Skeletal muscle satellite cell (primary cell): Measurements from ENCODE around the gene CCDC74B.
"Not testable (repeated sequence)": the region's sequence is repeated elsewhere in the genome, so short reads cannot be mapped to it uniquely, and the experiment has no call there.

Experiments used
- H3K27me3 ChIP-seq: 2 replicates; pipeline ENCODE4 v1.7.0; 2013; ENCODE audit warnings: low read length; ENCODE audit not compliant: control insufficient read depth, insufficient read depth
- H3K36me3 ChIP-seq: 2 replicates; pipeline ENCODE4 v1.7.0; 2013; ENCODE audit warnings: mild to moderate bottlenecking, control low read depth, low read length; ENCODE audit not compliant: insufficient read depth
- H3K4me1 ChIP-seq: 2 replicates; pipeline ENCODE4 v1.7.0; 2013; ENCODE audit warnings: low read length; ENCODE audit not compliant: control insufficient read depth, insufficient read depth
- H3K4me2 ChIP-seq: 2 replicates; pipeline ENCODE4 v1.7.0; 2013; ENCODE audit warnings: mild to moderate bottlenecking, low read length
- H3K4me3 ChIP-seq: 2 replicates; pipeline ENCODE4 v1.7.0; 2013; ENCODE audit warnings: low read length
- H3K9ac ChIP-seq: 2 replicates; pipeline ENCODE4 v1.7.0; 2013; ENCODE audit warnings: mild to moderate bottlenecking, low read depth, low read length, moderate library complexity
- H3K9me3 ChIP-seq: replicated peaks from 2 replicates; pipeline ENCODE4 v1.7.0; 2013; ENCODE audit warnings: mild to moderate bottlenecking, control low read depth, low read length

CCDC74B gene

DNA sequence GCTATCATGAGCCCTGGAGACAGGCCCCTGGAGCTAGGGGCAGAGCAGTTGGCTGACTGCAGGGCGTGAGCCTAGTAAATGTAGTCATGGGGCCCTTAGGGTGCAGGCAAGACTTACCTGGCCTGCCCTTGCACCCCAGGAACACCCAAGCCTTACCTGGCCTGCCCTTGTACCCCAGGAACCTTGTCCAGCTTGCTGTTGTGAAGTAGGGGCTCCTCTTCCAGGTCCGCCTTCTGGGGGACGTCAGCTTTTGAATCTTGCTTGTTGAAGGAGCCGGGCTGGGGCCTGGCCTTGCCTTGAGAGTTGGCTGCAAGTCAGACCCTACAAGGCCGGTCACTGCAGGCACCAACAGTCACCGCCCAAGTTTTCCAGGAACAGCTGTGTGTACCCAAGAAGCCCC lies 3.9 kb downstream of the CCDC74B start:
- H3K4me2 ChIP-seq, H3K9me3 ChIP-seq, H3K9ac ChIP-seq, H3K4me1 ChIP-seq, H3K36me3 ChIP-seq, H3K27me3 ChIP-seq, H3K4me3 ChIP-seq: not testable (repeated sequence)

DNA sequence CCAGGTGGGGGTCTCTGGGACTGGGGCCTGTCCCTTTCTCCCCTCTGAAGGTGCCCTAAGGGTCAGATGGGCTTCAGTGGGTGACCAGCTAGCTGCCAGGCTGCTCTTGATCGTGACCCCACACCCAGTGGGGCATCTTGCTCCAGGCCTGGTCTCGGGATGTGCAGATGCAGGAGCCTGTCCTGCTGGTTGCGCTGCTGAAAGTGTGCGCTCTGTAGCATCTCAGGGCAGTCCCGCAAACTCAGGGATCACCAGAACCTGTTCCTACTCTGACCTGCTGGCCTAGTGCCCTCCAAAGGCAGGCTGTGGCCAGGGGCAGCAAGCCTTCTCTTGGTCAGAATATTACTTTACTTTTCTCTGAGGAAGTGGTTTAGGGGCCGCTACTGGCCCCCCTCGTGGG lies 4.4 kb downstream of the CCDC74B start:
- not testable (repeated sequence) for H3K4me2 ChIP-seq, H3K27me3 ChIP-seq, H3K36me3 ChIP-seq, H3K4me3 ChIP-seq, H3K4me1 ChIP-seq, H3K9ac ChIP-seq, H3K9me3 ChIP-seq

DNA sequence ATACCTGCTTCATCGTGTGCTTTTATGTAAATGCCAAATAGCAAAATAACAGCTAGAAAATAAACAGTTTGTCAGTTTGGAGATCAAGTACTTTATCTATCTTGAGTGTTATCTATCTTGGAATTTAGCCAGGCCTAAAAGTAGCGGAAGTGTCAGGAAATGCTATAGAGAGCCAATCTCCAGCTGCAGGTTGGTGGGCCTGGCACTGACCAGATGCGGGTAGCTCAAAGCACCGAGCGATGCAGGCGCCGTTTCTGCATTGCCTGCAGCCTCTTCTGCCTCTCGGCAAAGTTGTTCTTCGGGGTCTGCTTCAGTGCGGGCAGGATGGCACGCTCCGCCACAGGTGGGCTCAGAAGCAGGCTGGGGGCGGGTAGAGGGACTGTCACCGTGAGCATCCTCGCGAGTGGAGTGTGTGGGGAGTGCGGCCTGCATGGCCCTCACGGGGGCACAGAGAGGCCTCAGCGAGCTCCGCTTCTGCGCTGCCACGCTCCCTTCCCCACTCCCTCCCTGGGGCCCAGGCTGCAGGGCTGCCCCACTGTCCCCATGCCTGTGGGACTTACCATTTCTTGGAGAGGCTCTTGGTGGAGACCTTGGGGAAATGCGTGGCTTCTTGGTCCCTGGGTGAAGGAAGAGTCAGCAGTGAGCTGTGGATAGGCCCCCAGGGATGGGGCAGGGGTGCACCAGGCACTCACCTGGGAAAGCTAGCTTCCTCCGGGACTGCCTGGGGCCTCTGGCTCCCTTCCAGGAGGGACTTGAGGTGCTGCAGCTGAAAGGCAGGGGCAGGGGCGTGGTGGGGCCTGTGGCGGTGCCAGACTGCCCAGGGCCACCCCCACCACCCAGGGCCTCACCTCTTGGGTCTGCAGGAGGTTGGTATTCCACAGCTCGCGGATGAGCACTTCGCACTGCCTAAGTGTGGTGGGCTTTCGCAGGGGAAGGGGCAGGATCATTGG lies 5.3 kb downstream of the CCDC74B start:
- H3K4me1 ChIP-seq = not testable (repeated sequence)

DNA sequence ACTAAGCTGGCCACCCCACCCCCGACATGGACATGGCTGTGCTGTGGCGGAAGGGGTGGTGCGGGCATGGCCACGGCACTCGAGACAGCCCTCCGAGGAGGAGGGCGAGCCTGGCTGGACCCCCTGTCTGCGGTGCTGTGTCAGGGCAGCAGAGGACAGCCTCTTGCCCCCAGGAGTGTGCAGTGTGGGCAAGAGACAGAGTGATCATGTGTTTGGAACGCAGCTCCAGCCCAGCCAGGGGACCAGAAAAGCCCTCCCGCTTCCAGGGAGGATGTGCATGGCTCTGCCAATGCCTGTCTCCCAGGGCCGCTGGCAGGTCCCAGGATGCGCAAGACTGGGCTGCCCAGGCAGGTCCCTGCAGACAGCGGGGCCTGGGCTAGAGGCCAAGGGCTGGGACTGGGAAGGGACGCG lies 6.1 kb downstream of the CCDC74B start:
- not testable (repeated sequence) for H3K9me3 ChIP-seq, H3K4me1 ChIP-seq, H3K27me3 ChIP-seq, H3K36me3 ChIP-seq, H3K4me3 ChIP-seq, H3K9ac ChIP-seq, H3K4me2 ChIP-seq

More for the DNA sequence above, 5.3 kb downstream of the CCDC74B start:
- H3K4me3 ChIP-seq, H3K9ac ChIP-seq, H3K36me3 ChIP-seq, H3K9me3 ChIP-seq, H3K27me3 ChIP-seq, H3K4me2 ChIP-seq: not testable (repeated sequence)

DNA sequence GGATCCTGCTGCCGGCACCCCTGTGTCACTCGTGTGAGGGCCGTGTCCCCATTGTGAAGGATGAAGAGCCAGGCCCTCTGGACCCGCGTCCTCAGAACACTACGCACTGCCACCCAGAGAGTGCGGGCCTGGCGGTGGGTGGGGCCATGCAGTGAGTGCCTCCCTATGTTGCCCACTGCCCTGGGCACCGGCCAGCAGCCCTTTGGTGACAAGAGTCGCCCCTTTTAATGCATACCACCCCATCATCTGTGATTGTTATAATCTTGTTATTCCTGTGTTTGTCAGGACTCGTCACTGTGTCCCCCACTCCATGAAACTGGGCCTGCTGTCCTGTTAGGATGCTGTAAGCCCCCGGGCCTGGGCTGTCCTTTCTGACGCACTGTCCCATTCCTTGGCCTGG lies 6.6 kb downstream of the CCDC74B start:
- not testable (repeated sequence) for H3K4me3 ChIP-seq, H3K9me3 ChIP-seq, H3K4me1 ChIP-seq, H3K36me3 ChIP-seq, H3K27me3 ChIP-seq, H3K9ac ChIP-seq, H3K4me2 ChIP-seq

DNA sequence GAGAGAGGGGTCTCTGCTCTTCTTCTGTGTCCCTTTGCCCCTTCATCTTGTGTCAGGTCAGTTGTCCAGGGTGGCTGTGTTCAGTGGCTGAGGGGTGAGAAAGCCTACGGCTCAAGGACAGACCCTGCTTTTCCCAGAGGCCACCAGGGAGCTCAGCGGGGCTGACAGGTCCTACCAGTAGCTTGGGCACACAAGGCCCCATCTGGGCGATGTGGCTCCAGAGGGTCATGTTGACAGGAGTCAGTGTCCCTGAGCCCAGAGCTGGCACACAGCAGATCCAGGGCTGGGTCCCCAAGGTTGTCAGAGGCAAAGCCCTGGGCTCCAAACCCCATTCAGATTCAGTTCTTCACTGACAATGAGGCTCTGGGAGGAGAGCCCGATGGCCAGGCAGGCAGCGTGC lies 7.8 kb downstream of the CCDC74B start:
- H3K27me3 ChIP-seq, H3K9ac ChIP-seq: not testable (repeated sequence)

DNA sequence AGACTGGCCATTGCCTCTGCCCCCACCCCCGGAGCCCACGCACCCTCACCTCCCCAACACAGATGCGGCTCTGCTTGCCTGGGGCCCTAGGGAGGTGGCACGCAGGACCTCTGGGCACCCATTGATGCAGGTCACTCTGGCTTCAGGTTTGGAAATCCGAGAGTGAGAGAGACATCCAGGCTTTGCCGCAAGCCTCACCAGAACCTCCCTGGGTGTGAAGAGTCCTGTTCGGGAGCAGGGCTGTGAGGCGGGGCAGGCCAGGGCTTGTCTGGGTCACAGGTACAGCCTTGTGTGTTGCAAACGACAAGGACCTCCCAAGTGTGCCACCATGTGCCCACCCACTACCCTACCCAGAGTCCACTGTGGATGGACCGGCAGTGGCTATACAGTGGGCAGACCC lies 8.4 kb downstream of the CCDC74B start:
- not testable (repeated sequence) for H3K4me1 ChIP-seq, H3K27me3 ChIP-seq, H3K9me3 ChIP-seq, H3K36me3 ChIP-seq, H3K4me2 ChIP-seq, H3K4me3 ChIP-seq, H3K9ac ChIP-seq

More for the DNA sequence above, 7.8 kb downstream of the CCDC74B start:
- H3K4me2 ChIP-seq, H3K4me1 ChIP-seq, H3K4me3 ChIP-seq, H3K9me3 ChIP-seq, H3K36me3 ChIP-seq: not testable (repeated sequence)

DNA sequence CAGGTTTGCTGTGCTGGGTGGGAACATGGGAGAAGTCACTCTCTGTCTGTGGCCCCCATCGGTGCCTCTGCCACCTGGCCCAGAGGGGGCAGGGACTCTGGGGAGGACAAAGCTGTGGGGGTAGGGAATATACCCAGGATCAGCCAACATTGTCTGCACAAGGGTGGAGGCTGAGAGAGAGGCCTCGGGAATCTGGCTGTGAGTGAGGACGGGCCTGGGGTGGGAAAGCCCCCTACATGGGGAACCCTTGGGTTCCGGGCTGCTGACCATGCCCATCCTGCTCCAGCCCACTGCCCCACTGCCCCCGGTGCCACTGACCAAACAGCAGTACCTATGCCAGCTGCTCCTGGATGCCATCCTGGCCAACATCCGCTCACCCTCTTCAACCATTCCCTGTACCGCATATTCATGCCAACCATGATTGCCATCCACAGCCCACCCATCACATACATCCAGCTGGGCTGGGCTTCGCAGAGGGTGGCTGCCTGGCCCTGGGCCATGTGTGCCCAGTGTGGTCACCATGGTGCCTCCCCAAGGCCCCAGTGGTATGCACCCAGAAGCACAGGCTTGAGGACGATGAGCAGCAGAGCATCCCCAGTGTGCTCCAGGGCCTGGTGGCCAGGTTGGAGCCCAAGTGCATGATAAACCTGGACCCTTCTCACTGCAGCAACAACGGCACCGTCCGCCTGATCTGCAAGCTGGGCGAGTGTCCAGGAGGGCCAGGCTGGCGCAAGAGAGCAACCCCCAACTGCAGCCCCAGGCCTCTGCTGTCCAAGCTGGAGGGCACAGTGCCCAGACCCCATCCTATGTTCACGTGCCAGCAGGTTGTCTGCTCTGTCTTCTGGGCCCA lies 9.0 kb downstream of the CCDC74B start:
- no peaks in the 10 kb centered on the region for H3K4me1 ChIP-seq
- no peak overlapping the region for H3K9ac ChIP-seq
- H3K36me3 ChIP-seq = no peaks in the 10 kb centered on the region
- no peaks in the 10 kb centered on the region for H3K9me3 ChIP-seq
- no peaks in the 10 kb centered on the region for H3K27me3 ChIP-seq
- H3K4me3 ChIP-seq = no peak overlapping the region
- H3K4me2 ChIP-seq = no peak overlapping the region

DNA sequence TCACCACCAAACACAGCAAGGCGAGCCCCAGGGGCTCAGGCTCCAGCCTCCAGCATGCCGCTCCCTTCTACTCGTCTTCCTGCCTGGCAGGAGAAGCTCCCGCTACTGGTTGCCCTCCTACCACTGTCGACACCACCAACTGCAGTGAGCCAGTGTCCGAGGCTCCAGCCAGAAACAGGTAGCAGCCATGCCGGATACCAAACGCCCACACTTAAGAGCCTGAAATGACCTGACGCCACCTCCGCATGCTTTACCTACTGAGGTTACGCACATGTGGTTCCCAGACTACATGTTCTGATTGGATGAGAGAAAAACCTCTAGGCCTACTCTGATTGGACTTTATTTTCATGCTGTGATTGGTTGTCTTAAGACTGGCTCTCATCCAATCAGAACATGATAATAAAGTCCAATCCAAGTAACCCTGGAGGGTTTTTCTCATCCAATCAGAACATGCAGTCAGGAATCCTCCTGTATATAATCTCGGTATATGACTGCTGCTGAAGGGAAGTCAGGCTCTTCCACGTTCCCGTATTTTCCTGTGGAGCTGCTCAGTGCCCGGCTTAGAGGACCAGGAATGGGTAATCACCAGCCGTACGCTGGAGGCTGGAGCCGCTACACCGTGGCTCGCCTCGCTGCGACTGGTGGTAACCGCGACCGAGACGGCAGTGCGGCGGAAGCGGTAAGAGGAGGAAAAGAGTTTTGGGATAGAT lies 15.6 kb downstream of the CCDC74B start, which contains the start of gene POTEF:
POTEF (minus strand) TSS at position 103 of the 710 bp plus-strand sequence. CDS start 8,707 bp downstream, outside the sequence.
- not testable (repeated sequence) for H3K36me3 ChIP-seq, H3K4me1 ChIP-seq, H3K9me3 ChIP-seq, H3K9ac ChIP-seq, H3K27me3 ChIP-seq, H3K4me3 ChIP-seq, H3K4me2 ChIP-seq

DNA sequence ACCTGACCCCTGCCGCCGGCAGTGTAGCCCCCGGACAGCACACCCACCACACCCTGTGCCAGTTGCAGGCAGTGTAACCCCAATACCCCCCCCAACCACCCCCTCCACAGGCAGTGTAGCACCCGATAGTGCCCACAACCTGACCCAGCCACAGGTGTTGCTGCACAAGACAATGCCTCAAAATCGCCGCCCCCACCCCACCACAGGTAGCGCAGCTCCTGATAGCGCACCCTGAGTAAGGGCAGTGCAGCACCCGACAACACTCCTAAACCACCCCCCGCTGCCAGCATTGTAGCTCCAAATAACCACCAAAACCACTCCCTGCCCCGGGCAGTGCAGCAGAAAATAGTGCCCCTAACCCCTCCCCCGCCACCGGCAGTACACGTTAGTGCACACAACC lies 16.4 kb downstream of the CCDC74B start:
- not testable (repeated sequence) for H3K9me3 ChIP-seq, H3K27me3 ChIP-seq, H3K4me3 ChIP-seq, H3K4me2 ChIP-seq, H3K4me1 ChIP-seq, H3K36me3 ChIP-seq, H3K9ac ChIP-seq

DNA sequence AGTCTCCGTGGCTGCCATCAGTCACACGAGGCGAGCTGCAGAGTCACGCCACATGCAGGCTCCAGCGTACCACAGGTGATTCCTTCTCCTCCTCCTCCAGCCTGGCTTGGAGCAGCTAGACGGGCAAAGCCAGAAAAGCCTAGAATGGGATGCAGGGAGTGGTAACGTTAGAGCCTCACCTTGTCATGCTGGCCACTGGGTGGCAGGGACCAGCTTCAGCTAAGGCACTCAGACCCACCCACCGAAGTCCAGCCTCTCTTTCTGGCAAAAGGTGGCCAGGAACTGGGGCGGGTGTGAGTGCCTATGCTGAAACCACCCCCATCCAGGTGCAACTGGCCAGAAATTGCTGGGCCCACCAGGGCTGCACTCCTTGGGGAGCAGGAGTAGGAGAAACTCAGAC lies 17.2 kb downstream of the CCDC74B start:
- not testable (repeated sequence) for H3K9ac ChIP-seq, H3K27me3 ChIP-seq, H3K9me3 ChIP-seq, H3K36me3 ChIP-seq, H3K4me2 ChIP-seq, H3K4me3 ChIP-seq, H3K4me1 ChIP-seq
